ENCODE data around the gene CELF3. TPM values are rescaled to one million over a fixed set of nuclear protein-coding genes. Genes with fewer than 3 reads are reported as not detected.
A peak's percentile ranks its signal among the peaks of the same experiment; 100 is the strongest.

The CELF3 gene
- 1 to 10 TPM in 1 of 4 donors, not detected in 3; 1.4 TPM for total RNA-seq

DNA sequence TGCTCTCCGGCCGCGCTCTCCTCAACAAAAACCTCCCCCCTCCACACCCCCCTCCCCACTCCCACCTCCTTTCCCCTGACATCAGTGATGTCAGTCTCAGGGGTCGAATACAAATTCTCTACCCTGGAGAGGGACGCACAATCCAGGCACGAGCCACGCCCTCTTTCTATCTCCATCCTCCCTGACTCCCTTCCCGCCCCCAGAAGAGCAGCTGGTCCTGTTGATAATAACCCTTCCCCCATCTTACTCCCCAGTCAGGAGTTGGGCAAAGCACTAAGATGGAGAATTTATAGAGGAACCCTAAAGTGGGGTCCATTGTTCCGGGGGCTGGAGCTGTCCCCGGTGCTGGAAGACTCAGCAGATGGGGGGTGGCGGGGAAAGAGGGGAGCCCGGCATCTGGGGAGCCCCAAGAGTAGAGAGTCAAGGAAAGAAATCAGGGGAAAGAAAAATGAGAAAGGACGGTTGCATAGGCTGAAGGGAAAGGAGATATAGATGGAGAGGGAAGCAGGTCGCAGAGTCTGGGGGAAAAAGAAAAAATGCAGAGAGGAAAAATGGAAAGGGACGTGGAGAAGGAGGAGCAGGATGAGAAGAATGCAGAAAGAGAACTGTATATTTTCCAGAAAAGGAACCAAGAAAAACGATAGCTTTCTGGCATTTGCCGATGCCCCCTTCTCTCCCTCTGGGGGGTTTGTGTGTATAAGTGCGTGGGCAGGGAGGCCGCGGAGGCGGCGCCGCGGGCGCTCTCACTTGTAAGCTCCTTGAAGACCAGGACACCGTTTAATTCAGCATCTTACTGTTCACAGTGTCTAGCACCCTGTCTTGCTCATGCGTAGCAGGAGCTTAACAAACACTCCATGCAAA, at the start of gene CELF3:
Gene CELF3 (minus strand): TSS at position 33 of the 861 bp plus-strand sequence. CDS start 783 bp downstream, outside the sequence.
- WGBS, 2 donors, result 4 to 5% methylated on average over 24 to 27 of the region's 27 CpGs
- Histone ChIP-seq H3K4me3 (replicated peaks in 1 of 3) (peak within 1 kb of the TSS in 1 of 3 donors; percentile 6), H3K27ac (no peak within 1 kb of the TSS), H3K9me3 (no peaks in the 10 kb centered on the region), H3K27me3 (peaks cover 9% of the 10 kb centered on the region), H3K36me3 (no peaks in the 10 kb centered on the region), H3K4me1 (peaks cover 6 to 29% of the 10 kb centered on the region in 2 donors)
- intact Hi-C loops (cut with DNase I), result no loop called here
- no peak for DNase-seq
- TF ChIP-seq POLR2A (IDR thresholded peaks at IDR 0.05), result no peak
- TF ChIP-seq, protein P1, sequence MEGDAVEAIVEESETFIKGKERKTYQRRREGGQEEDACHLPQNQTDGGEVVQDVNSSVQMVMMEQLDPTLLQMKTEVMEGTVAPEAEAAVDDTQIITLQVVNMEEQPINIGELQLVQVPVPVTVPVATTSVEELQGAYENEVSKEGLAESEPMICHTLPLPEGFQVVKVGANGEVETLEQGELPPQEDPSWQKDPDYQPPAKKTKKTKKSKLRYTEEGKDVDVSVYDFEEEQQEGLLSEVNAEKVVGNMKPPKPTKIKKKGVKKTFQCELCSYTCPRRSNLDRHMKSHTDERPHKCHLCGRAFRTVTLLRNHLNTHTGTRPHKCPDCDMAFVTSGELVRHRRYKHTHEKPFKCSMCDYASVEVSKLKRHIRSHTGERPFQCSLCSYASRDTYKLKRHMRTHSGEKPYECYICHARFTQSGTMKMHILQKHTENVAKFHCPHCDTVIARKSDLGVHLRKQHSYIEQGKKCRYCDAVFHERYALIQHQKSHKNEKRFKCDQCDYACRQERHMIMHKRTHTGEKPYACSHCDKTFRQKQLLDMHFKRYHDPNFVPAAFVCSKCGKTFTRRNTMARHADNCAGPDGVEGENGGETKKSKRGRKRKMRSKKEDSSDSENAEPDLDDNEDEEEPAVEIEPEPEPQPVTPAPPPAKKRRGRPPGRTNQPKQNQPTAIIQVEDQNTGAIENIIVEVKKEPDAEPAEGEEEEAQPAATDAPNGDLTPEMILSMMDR (IDR thresholded peaks at IDR 0.05), result no peak

DNA sequence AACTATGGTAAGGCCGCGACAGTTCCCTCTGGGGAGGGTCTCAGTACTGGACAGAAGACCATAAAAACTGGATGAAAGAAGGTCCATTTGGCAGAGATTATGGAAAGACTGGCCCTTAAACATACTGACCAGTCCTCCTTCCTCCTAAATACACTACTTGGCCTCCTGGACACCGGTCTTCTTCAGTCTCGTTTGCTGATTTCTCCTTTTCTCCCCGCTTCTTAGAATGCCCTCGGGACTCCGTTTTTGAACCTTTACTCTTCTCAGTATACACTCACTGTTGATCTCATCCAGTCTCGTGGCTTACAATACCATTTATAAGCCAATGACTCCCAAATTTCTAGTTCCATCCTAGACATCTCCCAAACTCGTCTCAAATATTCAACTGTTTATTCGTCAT, 47.4 kb upstream of the CELF3 start:
- Histone ChIP-seq H3K36me3 (peaks cover 12 to 14% of the 10 kb centered on the region in 2 donors), H3K27ac (peak overlapping the region; percentile 70 to 91 (median 90)), H3K27me3 (no peaks in the 10 kb centered on the region), H3K4me3 (replicated peaks in 1 of 3) (peak overlapping the region in 2 of 3 donors; percentile 70 to 77), H3K9me3 (no peaks in the 10 kb centered on the region), H3K4me1 (peaks cover 25% of the 10 kb centered on the region in 2 donors)
- WGBS, 2 donors, result 47 to 48% methylated on average over 10 of the region's 10 CpGs
- no peak for TF ChIP-seq POLR2A (IDR thresholded peaks at IDR 0.05)
- no peak for DNase-seq
- intact Hi-C loops (cut with DNase I), result no loop called here

DNA sequence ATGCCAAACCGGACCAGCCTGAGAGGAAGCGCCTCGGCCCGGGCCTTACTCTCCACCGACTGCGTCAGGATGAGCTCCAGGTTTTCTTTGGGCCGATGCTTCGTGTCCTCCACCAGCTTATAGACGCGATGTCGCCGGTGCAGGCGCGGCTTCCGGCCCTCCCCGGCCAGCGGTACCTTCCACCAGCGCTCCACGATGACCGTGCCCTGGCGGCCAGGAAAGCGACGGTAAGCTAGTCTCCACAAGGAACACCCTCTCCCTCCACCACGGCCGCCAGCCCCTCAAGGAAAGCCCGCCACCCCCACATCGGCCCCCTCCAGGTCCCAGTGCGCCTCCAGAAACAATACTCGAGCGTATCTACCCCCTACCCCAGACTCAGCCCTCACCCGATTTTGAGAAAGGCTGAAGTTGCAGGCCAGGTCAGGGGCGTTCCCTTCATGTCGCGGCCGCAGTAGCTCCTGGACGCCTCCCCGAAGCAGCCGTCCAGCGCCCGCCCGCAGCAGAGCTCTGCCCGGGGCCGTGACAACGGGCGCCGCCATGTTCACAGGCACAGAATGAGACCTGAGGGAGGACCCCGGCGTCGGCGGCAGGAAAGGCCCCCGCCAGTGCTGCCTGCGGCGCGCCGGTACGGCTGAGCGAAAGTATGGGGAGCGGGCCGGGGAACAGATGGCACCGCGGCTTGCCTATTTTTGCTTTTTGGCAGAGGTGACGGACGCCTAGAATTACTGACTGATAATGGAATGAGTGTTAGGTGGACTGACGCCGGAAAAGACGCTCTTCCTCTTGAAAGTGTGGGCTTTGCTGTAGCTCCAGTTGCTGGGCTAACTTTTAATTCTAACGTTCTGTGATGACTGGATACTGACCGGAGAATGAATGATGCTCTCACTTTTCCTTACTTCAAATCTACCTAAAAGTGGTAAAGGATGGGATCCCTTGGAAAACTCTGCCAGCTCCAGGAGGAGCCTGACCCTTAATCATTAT, 46.6 kb upstream of the CELF3 start, which contains the start of gene MRPL9:
Gene MRPL9 (minus strand): TSS at position 556 of the 981 bp plus-strand sequence. CDS start 17 bp downstream, at position 539.
- Histone ChIP-seq H3K4me1 (peaks cover 25% of the 10 kb centered on the region in 2 donors), H3K4me3 (replicated peaks in 1 of 3) (peak within 1 kb of the TSS; percentile 61 to 77 (median 70)), H3K27ac (peak within 1 kb of the TSS; percentile 70 to 91 (median 90)), H3K27me3 (no peaks in the 10 kb centered on the region), H3K36me3 (peaks cover 12 to 21% of the 10 kb centered on the region in 2 donors), H3K9me3 (no peaks in the 10 kb centered on the region)
- WGBS, 2 donors, result 1% methylated on average over 16 to 46 of the region's 68 CpGs
- peak; percentile 80 to 83 for DNase-seq
- intact Hi-C loops (cut with DNase I), result no loop called here
- TF ChIP-seq POLR2A (IDR thresholded peaks at IDR 0.05), result peak in 1 of 2 donors; percentile 67
- TF ChIP-seq, protein P1 (IDR thresholded peaks at IDR 0.05), result no peak

DNA sequence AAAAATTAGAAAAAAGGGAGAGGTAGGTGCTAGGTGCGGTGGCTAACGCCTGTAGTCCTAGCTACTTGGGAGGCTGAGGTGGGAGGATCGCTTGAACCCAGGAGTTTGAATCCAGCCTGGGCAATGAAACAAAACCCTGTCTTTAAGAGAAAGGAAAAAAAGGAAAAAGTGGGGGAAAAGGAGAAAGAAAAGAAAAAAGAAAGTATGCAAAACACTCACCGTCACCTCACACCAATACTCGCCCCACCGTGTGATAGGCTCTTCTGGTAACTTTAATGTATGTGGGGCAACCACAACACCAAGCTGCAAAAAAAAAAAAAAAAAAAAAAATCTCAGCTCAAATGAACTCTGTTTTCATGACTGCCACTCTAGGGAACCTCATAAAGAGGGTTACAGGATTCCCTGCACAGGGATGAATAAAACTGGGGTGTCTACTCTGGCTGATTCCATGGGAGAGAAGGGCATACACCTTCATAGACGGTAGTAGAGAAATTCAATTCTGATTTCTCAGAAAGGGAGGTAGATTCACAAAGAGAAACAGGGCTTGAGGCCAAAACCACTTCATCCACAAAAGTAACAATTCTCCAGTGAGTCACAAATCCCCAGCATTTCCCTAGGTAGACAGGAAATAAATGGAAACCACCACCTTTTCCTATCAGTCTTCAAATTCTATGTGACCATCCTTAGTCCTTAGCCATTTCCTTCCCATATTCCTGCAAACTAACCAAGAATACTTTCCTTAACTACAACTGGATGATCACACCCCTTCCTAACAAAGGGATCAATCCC, 44.2 kb upstream of the CELF3 start:
- H3K9me3 ChIP-seq, result no peaks in the 10 kb centered on the region
- H3K4me1 ChIP-seq, result peaks cover 8 to 12% of the 10 kb centered on the region in 2 donors
- intact Hi-C loops (cut with DNase I), result no loop called here
- 94% methylated on average over 7 of the region's 7 CpGs for WGBS, 2 donors
- H3K36me3 ChIP-seq, result peaks cover 12 to 23% of the 10 kb centered on the region in 2 donors
- H3K27ac ChIP-seq, result no peak overlapping the region
- no peak overlapping the region for H3K4me3 ChIP-seq (replicated peaks in 1 of 3)
- no peaks in the 10 kb centered on the region for H3K27me3 ChIP-seq
- no peak for DNase-seq
- TF ChIP-seq POLR2A (IDR thresholded peaks at IDR 0.05), result no peak
- TF ChIP-seq, protein P1 (IDR thresholded peaks at IDR 0.05), result no peak

Measured in thyroid gland (tissue), 4 donors.